GM18873 (cell line): ENCODE measurements around the gene IL1R1.

Source experiments
- ATAC-seq: cut with Tn5 transposase; IDR thresholded peaks from one replicate; pipeline ENCODE4 v1.9.1; 2021; ENCODE audit warnings: mild to moderate bottlenecking, moderate library complexity, moderate number of reproducible peaks; ENCODE audit not compliant: unreplicated experiment, low FRiP score

IL1R1 gene

DNA sequence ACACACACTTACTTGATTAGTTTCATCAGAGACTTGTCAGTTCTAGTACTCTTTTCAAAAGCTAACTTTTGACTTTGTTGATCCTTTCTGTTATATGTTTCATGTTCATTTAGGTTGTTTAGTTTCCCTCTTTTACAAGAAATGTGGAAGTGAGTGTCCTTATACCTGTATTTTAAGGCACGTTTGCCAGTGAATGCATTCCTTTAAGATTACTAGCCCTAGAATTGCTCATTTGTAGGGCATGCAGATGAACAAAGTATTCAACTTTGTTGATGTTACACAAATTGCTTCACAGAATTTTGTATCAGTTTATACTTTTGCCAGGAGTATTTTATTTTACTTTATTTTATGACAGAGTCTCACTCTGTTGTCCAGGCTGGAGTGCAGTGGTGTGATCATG is 50.5 kb downstream of the IL1R1 start:
- no peak for ATAC-seq

GRCh38 chr2:102194609-102195268 is 52.2 kb downstream of the IL1R1 start:
- ATAC-seq = no peak

GRCh38 chr2:102197389-102198137 is 55.0 kb downstream of the IL1R1 start:
- ATAC-seq = no peak

GRCh38 chr2:102200539-102200938 is 58.0 kb downstream of the IL1R1 start:
- ATAC-seq = no peak

DNA sequence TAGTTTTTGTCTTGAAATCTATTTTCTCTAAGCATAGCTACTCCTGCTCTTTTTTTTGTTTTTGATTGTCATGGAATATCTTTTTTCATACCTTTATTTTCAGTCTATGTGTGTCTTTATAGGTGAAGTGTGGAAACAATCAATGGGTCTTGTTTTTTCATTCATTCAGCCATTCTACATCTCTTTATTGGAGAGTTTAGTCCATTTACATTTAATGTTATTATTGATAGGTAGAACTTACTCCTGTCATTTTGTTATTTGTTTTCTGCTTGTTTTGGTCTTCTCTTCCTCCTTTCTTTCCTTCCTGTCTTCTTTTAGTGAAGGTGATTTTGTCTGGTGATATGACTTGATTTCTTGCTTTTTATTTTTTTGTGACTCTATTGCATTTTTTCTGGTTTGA is 62.1 kb downstream of the IL1R1 start:
- no peak for ATAC-seq

GRCh38 chr2:102206666-102207341 is 64.3 kb downstream of the IL1R1 start:
- ATAC-seq = no peak

DNA sequence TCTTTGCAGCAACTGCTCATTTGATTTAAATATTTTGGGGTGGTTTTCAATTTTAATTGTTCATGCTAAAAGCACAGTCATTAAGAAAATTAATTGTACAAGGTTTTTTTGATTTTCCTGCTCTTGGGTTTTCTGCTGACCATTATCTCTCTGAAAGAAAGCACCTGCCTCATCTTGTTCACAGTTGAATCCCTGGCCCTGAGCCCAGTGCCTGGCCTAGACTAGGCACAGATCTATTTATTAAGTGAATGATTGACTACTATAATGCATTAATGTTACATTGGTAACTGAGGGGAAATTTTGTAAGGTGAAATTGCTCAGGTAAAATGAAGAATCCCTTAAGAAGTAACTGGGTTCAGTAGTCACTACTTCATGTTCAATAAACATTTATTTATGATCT is 66.2 kb downstream of the IL1R1 start:
- ATAC-seq = no peak

GRCh38 chr2:102209474-102209873 is 66.9 kb downstream of the IL1R1 start:
- ATAC-seq = no peak

DNA sequence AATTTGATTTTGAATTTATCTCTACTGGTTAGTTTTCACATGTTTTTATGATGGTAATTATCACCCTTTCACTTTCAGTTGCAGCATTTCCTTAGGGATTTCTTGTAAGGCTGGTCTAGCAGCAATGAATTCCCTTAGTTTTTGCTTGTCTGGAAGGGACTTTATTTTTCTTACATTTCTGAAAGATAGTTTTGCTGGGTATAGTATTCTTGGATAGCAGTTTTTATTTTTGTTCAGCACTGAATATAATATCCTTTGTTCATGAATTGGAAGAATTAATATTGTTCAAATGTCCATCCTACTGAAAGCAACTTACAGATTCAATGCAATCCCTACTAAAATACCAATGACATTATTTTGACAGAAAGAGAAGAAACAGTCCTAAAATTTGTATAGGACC is 74.5 kb downstream of the IL1R1 start:
- ATAC-seq = no peak

- ATAC-seq = no peak
These were observed 82.5 kb downstream of the IL1R1 start for GRCh38 chr2:102224824-102225739.

DNA sequence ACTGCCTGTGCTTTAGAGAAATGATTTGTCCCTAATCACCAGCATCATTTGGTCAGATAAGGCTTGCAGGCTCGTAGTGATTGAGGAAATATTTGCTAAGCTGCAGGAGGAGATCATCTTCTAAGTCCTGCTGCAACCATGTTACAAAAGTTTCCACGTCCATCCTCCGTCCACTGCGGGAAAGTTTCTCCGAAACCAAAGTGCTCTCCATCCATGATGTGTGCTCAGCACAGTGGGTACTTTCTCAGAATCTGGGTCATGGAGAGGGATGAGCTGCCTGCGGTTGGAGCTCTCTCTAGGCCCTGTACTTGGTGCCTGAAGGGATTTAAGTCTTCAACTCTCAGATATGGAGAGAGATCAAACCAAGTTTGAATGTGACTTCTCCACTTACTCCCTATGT is 83.6 kb downstream of the IL1R1 start:
- no peak for ATAC-seq

DNA sequence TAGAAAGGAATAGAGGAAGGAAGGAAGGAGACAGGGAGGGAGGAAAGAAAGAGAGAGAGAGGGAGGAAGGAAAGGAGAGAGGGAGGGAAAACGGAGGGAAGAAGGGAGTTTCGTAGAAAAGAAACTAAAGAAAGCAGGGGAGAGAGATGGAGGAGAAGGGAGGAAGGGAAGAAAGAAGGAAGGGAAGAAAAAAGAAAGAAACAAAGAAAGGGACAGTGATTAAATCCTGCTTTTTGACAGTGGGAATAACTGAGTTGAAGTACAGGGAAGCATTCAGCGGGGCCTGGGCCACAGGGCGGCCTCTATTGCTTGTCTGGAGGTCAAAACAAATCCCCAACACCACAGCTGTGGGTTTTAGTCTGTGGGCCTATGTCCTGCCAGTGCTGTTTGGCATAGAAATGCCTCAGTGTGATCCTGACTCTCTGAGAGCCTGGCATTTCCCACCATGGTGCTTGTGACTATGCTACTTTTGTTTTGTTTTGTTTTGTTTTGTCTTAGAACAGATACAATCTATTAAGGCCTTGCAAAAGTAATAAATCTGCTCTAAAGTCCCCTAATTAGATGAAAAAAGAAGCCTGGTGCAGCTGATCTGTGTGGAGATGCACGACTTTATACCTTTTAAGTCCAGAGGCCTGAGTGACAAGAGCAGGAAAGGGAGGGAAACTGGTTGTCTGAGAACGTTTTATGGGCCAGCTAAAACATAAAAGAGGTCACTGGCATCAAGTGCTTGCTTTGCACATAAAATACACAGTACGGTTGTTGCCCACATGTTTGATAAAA is 84.3 kb downstream of the IL1R1 start:
- ATAC-seq = no peak

DNA sequence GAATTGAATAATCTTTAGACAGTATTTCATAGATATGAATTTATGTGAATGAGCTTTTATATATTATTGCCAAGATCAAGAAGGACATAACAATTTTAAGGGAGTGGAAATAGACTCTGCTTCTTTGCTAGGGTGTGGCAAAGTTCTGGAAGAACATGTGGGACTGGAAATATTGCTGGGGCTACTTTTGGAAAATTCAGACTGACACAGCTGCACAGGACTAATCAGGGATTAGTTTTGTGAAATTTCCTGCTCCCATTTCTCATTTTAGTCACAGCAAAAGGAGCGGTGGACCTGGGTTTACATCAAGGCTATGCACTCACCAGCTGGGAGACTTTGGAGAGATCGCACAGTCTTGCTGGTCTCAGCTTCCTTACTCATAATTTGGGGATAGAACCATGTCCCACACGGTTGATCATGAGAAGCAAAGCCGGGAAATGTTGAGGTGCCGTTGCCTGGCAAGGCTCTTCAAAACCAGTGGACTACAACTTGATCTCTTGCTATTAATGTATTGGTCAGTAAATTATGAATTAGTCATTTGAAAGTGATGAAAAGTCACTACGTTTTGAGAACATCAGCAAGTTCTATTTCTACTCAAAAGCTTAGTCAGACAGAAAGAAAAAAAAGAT is 86.7 kb downstream of the IL1R1 start:
- ATAC-seq = no peak
